ENCODE data around the gene C2orf74.

- TF ChIP-seq POLR2A (IDR thresholded peaks at IDR 0.05): no peak
- TF ChIP-seq CTCF (IDR thresholded peaks at IDR 0.05): no peak
- no peak for TF ChIP-seq EP300 (IDR thresholded peaks at IDR 0.05; ENCODE audit: low read depth)
Measured at GRCh38 chr2:61116302-61116701, 45.7 kb upstream of the C2orf74 start.

Measured in transverse colon (tissue), 3 donors.